CD4-positive, alpha-beta T cell treated with Interleukin-1 beta for 1 hour (primary cell): Measurements from ENCODE around the gene AGBL1.

Experiments
- DNase-seq, 2 donors: peaks; one replicate each; pipeline ENCODE4 v3.0.0-alpha.2; 2020 to 2022

AGBL1 gene

DNA sequence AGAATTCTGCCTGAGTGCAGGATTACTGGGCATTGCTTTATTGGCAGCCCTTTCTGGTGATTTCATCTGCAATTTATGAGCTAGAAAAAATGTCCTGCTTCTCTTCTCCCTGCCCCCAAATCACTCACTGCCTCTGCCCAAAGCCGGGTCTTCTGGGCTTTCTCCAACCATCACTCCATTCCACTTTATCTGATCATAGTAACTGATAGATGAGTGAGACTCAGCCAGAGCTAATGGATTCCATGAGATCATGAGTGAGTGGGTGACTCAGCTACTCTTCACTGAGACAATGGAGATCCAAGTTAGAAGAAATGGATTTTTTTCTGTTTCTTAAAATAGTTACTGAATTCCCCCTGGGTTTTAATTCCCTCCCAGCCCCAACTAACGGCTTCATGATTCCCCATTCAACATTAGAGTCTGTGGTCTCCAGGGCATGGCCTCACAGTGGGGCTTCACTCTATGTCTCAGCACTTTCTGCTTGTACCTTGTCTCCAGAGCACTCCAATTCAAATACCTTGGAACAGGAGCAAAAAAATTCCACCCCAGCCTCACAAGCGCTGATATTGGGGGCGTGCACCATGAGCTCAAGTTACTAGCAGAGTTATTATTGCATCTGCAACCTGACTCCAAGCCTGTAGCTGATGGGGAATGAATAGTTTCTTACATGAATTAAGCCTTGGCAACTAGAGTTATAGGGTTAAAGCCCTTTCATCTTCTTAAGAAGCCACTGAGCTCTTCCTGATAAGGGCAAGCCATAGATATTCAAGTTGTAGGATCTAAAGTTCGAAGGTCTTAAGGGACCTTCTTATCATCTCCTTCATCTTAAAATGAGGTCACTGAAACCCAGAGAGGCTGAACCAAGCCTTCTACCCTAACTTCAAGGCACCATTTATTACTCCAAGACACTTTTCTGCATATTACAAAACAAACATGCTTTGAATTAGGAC is 85.9 kb downstream of the AGBL1 start:
- no peak for DNase-seq

DNA sequence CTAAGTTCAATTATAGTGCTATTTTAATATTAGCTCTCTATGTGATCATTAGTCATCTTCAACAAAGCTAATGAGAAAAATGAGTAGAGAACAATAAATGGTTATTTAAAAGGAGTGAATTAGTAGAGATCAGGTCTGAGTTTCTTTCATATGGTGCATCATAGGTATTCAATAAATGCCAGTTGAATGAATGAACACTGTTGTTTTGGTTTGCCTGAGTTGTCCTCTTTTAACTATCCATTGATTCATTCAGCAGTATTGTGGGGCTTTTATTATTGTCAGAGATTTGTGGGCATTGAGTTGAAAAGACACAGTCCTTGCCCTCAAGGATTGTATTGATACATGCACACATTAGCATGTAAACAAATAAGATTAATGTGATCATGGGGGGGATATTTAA is 88.2 kb downstream of the AGBL1 start:
- DNase-seq, result no peak

GRCh38 chr15:86178845-86179244 is 99.2 kb downstream of the AGBL1 start:
- no peak for DNase-seq

DNA sequence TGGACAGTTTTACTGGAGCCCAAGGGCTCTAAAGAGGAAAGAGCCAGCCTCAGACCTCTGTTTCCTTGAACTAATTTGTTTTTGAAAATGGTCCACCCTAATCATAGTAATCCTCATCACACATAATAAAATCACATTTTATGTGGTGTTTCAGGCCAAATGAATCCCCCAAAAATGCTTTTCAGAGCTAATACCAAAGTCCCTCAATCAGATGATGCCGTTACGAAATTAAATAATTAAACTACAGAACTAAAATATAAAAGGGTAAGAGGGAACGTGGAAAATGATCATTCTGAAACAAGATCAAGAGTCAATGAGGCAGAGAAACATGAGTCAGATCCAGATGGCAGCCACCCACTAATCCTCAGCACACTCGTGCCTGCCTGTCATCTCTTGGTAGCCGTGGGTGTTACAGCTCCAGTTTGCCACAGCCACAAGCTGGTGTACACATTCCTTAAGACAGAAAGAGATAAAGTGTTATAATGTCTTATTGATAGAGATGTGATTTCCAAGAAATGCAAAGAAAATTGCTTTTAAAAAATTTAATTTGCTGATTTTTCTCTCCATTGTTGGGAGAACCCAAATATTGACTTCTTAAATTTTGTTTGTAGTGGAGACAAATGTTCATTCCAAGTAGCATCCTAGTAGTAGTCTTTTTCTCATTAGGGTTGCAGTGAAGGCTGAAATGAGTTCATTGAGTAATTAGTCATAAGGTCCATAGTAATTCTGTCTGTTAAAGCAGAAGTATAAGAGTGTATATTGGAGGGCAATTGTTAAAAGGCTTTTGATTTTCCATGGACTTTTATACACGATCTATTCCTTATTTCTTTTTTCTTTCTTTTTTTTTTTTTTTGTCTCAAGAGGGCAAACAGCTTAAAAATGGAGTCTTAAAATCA is 104.2 kb downstream of the AGBL1 start:
- no peak for DNase-seq

- DNase-seq, result no peak
Observed at GRCh38 chr15:86193716-86194380, 114.2 kb downstream of the AGBL1 start.

- DNase-seq, result no peak
Observed at GRCh38 chr15:86197770-86198169, 118.1 kb downstream of the AGBL1 start.

- no peak for DNase-seq
Observed at GRCh38 chr15:86199467-86200145, 119.9 kb downstream of the AGBL1 start.

GRCh38 chr15:86201313-86202008 is 121.8 kb downstream of the AGBL1 start:
- no peak for DNase-seq

DNA sequence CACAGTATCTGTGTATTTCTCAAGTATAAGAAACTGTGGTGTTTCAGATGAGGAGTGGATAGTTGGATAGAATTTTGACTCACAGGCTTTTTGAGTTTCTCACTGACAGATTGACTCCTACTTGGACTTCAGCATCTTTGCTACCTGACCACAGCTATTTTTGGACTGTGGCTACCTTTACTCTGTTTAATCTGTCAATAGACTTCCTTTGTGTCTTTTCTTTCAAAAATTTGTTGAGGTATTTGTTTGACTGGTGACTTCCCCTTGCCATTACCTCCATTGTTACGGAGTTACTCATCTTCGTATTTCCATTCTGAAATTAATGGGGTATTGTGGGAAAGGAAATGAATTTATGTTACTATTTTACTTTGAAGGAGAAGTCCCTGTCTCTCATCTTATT is 123.8 kb downstream of the AGBL1 start:
- no peak for DNase-seq

DNA sequence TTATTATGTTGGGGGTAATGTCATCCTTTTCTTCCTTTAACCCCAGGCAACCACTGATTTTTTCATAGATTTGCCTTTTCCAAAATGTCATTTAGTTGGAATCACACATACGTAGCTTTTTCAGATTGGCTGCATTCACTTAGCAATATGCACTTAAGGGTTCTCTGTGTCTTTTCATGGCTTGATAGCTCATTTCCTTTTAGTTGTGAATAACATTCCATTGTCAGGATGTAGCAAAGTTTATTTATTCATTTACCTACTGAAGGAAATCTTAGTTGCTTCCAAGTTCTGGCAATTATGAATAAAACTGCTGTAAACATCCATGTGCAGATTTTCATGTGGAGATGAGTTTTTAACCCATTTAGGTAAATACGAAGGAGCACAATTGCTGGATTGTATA is 125.4 kb downstream of the AGBL1 start:
- no peak for DNase-seq

DNA sequence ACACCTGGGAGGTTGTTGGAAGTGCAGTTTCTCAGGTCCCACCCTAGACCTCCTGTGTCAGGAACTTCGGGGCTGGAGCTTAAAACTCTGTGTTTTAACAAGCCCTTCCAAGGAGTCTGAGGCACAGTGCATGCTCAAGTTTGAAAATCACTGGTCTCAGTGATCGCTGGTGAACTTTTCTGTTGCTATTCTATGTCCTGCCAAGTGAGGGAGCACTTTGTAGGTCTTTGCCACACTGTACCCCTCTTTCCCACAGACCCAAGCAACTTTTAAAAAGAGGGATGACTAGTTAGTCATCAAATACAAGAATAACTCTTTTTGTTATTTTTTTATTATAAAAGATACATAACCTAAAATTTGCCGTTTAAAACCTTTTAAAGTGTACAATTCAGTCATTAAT is 133.7 kb downstream of the AGBL1 start:
- DNase-seq, result no peak

DNA sequence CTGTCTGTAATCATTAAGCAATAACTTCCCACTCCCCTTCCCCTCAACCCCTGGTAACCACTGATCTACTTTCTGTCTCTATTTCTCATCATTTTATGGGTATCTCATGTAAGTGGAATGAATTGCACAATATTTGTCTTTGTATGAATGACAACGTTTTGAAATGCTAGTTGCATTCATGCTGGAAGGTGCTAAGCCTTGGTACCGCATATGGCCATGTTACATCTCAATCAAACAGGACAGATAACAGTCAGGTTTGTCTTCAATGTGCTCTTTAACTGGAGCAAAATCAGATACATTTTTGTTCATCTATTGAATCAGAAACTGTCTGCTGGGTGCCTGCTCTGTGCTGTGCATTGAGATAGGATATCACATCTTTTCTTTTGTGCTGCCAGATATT is 134.2 kb downstream of the AGBL1 start:
- DNase-seq, result no peak

DNA sequence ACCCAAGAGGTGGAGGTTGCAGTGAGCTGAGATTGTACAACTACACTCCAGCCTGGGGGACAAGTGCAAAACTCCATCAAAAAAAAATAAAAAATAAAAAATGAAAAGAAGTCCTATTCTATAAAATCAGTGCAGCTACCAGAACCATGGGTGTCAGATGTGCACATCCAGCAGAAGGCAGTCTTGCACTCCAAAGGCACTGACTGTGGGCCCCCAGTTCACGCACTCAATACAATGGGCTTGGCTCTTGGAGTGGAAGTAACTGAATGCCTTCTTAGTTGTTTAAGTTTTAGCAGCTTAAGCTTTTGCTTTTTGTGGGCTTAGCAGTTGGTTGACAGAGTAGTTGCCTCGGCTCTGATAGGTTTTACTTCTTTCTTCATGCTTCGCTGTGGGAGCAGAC is 141.4 kb downstream of the AGBL1 start:
- no peak for DNase-seq

- DNase-seq, result no peak
Observed at GRCh38 chr15:86229306-86229705, 149.6 kb downstream of the AGBL1 start.

GRCh38 chr15:86229936-86230335 is 150.3 kb downstream of the AGBL1 start:
- DNase-seq, result no peak

- DNase-seq, result peak; percentile 2 to 23
Observed at GRCh38 chr15:86231864-86232721, 152.4 kb downstream of the AGBL1 start.

GRCh38 chr15:86235667-86236066 is 156.0 kb downstream of the AGBL1 start:
- no peak for DNase-seq

GRCh38 chr15:86236356-86237110 is 156.9 kb downstream of the AGBL1 start:
- no peak for DNase-seq

DNA sequence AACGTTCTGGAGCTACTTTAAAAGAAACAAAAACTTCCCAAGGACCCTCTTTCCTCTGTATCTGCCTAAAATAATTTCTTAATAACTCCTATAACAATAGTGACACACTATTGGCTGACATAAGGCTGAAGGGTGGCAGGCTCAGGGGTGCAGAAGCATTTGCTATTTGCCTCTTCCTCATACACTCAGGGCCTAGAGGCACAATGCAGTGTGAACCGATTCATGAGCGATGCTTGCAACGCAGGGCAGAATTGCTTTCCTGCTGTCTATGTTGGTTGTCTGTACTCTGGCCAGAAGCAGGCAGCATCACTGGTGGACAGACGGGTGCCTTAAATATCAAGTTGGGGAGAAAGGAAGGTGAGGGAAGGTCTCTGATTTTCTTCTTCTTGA is 157.4 kb downstream of the AGBL1 start:
- no peak for DNase-seq

DNA sequence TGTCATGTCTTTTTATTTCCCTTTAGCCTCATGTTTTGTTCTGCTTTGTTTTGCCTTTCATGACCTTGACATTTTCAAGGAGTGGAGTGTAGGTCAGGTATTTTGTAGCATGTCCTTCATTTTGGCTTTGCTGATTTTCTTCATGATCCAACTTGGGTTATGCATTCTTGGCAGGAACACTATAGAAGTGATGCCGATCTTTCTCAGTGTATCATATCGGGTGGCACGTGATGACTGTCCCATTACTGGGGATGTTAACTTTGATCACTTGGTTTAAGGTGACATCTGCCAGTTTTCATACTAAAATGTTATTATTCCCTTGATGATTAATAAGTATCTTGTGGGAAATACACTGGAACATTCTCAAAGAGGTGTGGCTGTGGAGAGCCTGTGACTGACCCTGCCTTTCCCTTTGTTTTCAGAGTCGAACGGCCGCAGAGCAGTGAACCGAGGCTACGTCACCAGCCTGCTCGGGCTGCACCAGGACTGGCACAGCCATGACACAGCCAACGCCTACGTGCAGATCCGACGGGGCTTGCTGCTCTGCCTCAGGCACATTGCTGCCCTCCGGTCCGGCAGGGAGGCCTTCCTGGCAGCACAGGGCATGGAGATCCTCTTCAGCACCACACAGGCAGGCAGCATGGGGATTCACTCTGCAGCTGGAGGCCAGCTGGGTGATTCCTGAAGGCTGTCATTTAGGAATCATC is 167.7 kb downstream of the AGBL1 start:
- no peak for DNase-seq
